ENCODE measurements around the gene RNF135.

GRCh38 chr17:30956764-30957374 lies 14.0 kb upstream of the RNF135 start:
- TF ChIP-seq CTCF (IDR thresholded peaks at IDR 0.05) (no peak), POLR2A (IDR thresholded peaks at IDR 0.05) (no peak)
